A673 (cell line): ENCODE results near the gene THSD4. TPM values are rescaled to one million over a fixed set of nuclear protein-coding genes. Genes with fewer than 3 reads are reported as not detected.

Experiments
- BruUV-seq: library from RNA; stranded (reverse); fragments of 400-500 nt; replicated peaks from 2 replicates; lab custom pipeline; 2021; lab: Mats Ljungman, UMichigan
- CTCF ChIA-PET: fragments of 300-600 bp; sonication (Branson Sonifier 250); formaldehyde crosslinking; loops from one replicate; lab custom pipeline; 2022; ENCODE audit warnings: antibody characterized with exemption; lab: Charles Lee
- POLR2A ChIA-PET: fragments of 300-600 bp; sonication (Branson Sonifier 250); formaldehyde crosslinking; loops from one replicate; lab custom pipeline; 2022; ENCODE audit warnings: antibody characterized with exemption; ENCODE audit not compliant: low non-redundant PET; lab: Charles Lee
- DNase-seq: peaks from one replicate; pipeline ENCODE4 v3.0.0-alpha.2; 2015; ENCODE audit warnings: low spot score
- H3K27ac ChIP-seq: fragments of 200-600 bp; sonication (generic); 2 replicates; pipeline ENCODE4 v1.5.1; 2016; ENCODE audit warnings: mixed run types, low read depth, mild to moderate bottlenecking, mixed read lengths, antibody characterized with exemption, low read length; ENCODE audit not compliant: poor library complexity, severe bottlenecking
- H3K27me3 ChIP-seq: fragments of 200-600 bp; sonication (generic); replicated peaks from 2 replicates; pipeline ENCODE4 v1.6.1; 2017; ENCODE audit warnings: mixed run types, low read depth, mild to moderate bottlenecking, mixed read lengths, antibody characterized with exemption, low read length; ENCODE audit not compliant: insufficient read depth, poor library complexity
- H3K36me3 ChIP-seq: fragments of 200-600 bp; sonication (generic); 2 replicates; pipeline ENCODE4 v1.6.1; 2016; ENCODE audit warnings: mixed run types, mild to moderate bottlenecking, mixed read lengths, antibody characterized with exemption, low read length; ENCODE audit not compliant: insufficient read depth, poor library complexity, severe bottlenecking
- H3K4me1 ChIP-seq: fragments of 200-600 bp; sonication (generic); 2 replicates; pipeline ENCODE4 v1.6.1; 2017; ENCODE audit warnings: mixed run types, mild to moderate bottlenecking, mixed read lengths, antibody characterized with exemption, low read length; ENCODE audit not compliant: insufficient read depth, poor library complexity, severe bottlenecking
- H3K4me3 ChIP-seq: fragments of 200-600 bp; sonication (generic); 2 replicates; pipeline ENCODE4 v1.5.1; 2016; ENCODE audit warnings: low read depth, mixed run types, mild to moderate bottlenecking, mixed read lengths, low read length; ENCODE audit not compliant: poor library complexity, severe bottlenecking
- H3K9me3 ChIP-seq: fragments of 200-600 bp; sonication (generic); 2 replicates; pipeline ENCODE4 v1.6.1; 2016; ENCODE audit warnings: mixed run types, low read depth, mild to moderate bottlenecking, mixed read lengths, antibody characterized with exemption, low read length; ENCODE audit not compliant: poor library complexity, severe bottlenecking
- CTCF ChIP-seq: fragments of 300-800, 200-600 bp; sonication (generic); conservative IDR thresholded peaks from 2 replicates; pipeline ENCODE4 v1.5.1; 2017; ENCODE audit warnings: low read depth, mild to moderate bottlenecking, antibody characterized with exemption, low read length, moderate library complexity, mixed read lengths
- EZH2 ChIP-seq: fragments of 200-600 bp; sonication (generic); IDR thresholded peaks from 2 replicates; pipeline ENCODE4 v1.6.1; 2017; ENCODE audit warnings: borderline replicate concordance, low read depth, mild to moderate bottlenecking, mixed read lengths, antibody characterized with exemption, low read length; ENCODE audit not compliant: poor library complexity, severe bottlenecking
- intact Hi-C: fragments of 100-400 bp; cut with micrococcal nuclease; formaldehyde crosslinking; loops from one replicate; pipeline ENCODE4 v1.10.0; 2022; ENCODE audit not compliant: unreplicated experiment
- total RNA-seq: library from RNA; stranded (reverse); gene quantifications from 2 replicates; pipeline ENCODE4 v1.2.3, GENCODE V29; 2021

THSD4 gene
- total RNA-seq, 1 experiment from 2014 or later, result 2.4 TPM

DNA sequence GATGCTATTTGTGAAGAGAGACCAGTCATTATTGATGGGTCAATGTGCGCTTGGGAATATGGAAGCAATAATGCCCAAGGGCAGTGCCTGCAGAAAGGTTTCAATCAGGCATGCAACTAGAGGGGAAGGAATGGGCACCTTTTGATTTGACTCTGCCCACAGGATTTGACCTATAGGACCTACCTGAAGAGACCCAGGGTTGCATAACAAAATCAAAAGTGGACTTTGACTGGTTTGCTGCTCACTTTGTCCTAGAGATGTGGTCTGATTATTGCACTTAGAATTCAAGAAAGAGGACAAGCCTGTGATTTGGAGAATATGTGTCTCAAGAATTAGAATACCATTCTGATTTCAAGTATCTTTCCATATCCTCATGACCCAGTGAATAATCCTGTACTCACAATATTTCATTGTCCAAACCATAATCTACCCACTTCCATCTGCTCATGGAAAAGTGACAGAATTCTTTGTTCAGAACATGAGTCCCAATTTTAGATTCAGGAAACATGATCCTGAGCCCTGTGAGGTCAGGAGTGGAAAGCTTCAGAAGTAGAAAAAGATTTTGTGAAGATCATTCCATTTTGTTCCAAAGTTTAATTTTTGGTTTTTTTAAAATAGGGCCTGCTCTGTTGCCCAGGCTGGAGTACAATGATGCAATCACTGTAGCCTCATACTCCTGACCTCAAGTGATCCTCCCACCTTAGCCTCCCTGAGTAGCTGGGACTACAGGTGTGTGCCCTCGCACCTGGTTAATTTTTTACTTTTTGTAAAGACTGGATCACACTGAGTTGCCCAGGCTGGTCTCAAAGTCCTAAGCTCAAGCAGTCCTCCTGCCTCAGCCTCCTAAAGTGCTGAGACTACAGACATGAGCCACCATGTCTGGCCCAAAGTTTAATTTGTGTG lies 543.8 kb downstream of the THSD4 start:
- no peaks in the 10 kb centered on the region for H3K9me3 ChIP-seq
- H3K36me3 ChIP-seq, result no peaks in the 10 kb centered on the region
- ChIA-PET POLR2A (no interaction called here), CTCF (no interaction called here)
- BruUV-seq, result no TSS peak
- intact Hi-C loops, result no loop called here
- H3K4me3 ChIP-seq, result no peak overlapping the region
- DNase-seq, result no peak
- no peak overlapping the region for H3K27ac ChIP-seq
- TF ChIP-seq CTCF (no peak), EZH2 (no peak)
- H3K27me3 ChIP-seq, result peaks cover 19% of the 10 kb centered on the region
- no peaks in the 10 kb centered on the region for H3K4me1 ChIP-seq

GRCh38 chr15:71659730-71660067 lies 544.4 kb downstream of the THSD4 start:
- DNase-seq, result no peak
- Histone ChIP-seq H3K4me1 (no peaks in the 10 kb centered on the region), H3K36me3 (no peaks in the 10 kb centered on the region), H3K9me3 (no peaks in the 10 kb centered on the region), H3K4me3 (no peak overlapping the region), H3K27ac (no peak overlapping the region), H3K27me3 (peaks cover 17% of the 10 kb centered on the region)
- CTCF ChIA-PET, result no interaction called here
- intact Hi-C loops, result no loop called here
- POLR2A ChIA-PET, result no interaction called here
- no TSS peak for BruUV-seq
- TF ChIP-seq CTCF (no peak), EZH2 (no peak)

GRCh38 chr15:71660501-71660900 lies 545.2 kb downstream of the THSD4 start:
- TF ChIP-seq CTCF (no peak), EZH2 (no peak)
- ChIA-PET CTCF (no interaction called here), POLR2A (no interaction called here)
- no peaks in the 10 kb centered on the region for H3K9me3 ChIP-seq
- H3K27me3 ChIP-seq, result peaks cover 17% of the 10 kb centered on the region
- no peak for DNase-seq
- H3K36me3 ChIP-seq, result no peaks in the 10 kb centered on the region
- H3K4me1 ChIP-seq, result no peaks in the 10 kb centered on the region
- no peak overlapping the region for H3K27ac ChIP-seq
- BruUV-seq, result no TSS peak
- intact Hi-C loops, result no loop called here
- H3K4me3 ChIP-seq, result no peak overlapping the region
